ENCODE results near the gene MRPS17.

DNA sequence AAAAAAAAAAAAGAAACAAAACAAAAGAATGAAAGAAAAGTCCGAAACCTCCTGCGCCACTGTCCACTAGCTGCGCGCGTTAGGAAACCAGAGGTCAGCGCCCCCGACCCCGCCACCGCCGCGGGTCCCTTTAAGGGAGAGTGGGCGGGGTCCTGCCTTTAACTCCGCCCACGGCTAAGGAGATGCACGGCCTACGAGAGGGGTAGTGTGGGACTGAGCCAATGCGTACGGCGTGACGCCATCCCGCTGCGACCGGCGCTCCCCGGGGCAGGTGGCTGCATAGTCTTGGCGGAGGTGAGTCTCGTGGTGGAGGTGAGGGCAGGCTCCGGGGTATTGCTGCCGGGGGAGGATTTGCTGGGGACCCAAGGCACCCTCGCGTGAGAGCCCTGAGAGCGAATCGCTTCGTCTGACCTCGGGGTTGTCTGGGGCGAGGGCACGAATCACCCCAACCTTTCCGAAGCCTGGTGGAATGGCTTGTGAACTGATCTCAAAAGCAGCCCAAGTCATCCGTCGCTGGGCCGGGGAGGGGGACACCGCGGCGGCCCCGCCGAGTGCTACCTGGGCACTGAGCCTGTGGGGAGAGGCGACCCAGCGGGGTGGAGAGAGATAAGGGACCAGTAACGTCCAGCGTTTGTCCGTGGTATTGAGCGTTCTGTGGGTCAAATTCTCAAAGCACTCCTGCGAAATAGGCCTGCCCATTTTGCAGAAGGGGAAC lies at the start of gene MRPS17:
- TF ChIP-seq POLR2AphosphoS5 (IDR thresholded peaks at IDR 0.05; ENCODE audit: low read depth, low read length) = peak; percentile 95
- TF ChIP-seq TAF1 (IDR thresholded peaks at IDR 0.05; ENCODE audit: borderline replicate concordance, low read depth, low read length) = peak; percentile 88
- peak; percentile 96 for TF ChIP-seq POLR2A (IDR thresholded peaks at IDR 0.05; ENCODE audit: low read depth, low read length)

Data from GM12892 (cell line).